HG02970 (cell line): ENCODE results near the gene ZFAND3.

Source experiments
- ATAC-seq: cut with Tn5 transposase; IDR thresholded peaks from one replicate; pipeline ENCODE4 v1.9.1; 2021; ENCODE audit warnings: mild to moderate bottlenecking, moderate library complexity, moderate number of reproducible peaks; ENCODE audit not compliant: unreplicated experiment, low FRiP score

The ZFAND3 gene

GRCh38 chr6:38143191-38144150, 323.9 kb downstream of the ZFAND3 start:
- ATAC-seq = no peak

DNA sequence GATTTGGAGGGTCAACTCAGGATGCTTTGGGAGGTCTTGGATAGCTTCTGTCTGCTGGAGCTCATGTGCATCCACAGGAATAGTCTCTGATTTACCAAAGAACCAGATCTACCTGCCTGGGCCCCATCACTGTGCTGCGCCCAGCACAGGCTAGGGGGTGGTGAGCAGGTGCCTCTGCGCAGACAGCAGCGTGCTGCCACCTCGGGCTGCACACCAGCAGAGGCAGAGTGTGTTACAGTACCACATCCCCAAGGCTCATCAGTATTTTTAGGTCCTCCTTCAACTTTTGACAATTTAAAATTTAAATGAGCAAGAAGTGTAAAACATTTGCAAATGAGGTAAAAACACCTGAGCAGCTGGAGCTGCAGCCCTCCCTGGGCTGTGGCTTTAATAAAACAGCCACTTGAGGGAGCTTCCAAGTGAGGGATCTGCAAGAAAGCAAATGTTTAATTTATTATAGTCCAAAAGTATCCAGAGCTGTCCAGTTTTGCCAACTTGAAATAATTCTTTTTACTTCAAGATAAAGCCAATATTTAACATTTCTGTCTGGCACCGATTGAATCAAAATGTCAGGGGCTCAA, 324.9 kb downstream of the ZFAND3 start:
- ATAC-seq = no peak

- no peak for ATAC-seq
These were observed 326.6 kb downstream of the ZFAND3 start for GRCh38 chr6:38146021-38146733.

GRCh38 chr6:38146734-38147027, 327.2 kb downstream of the ZFAND3 start:
- no peak for ATAC-seq

- no peak for ATAC-seq
These were observed 329.1 kb downstream of the ZFAND3 start for GRCh38 chr6:38148606-38149005.

GRCh38 chr6:38149531-38149930, 330.0 kb downstream of the ZFAND3 start:
- no peak for ATAC-seq

DNA sequence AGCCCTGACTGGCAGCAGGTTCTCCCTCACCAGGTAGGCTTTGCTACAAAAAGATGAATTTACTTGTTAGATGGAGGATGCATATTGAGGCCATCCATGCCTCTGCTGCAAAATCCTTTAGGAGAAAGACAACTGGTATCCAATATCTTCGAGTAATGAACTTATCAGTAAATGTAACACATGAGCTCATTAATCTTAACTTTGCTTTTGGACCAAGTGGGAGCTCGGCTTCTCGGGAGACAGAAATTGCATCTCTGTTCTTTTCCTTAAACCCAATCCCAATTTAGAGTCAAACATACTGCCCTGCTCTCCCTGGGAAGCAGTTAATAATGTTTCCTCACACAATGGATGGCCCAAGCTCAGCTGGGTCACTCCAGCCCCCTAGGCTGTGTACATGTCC, 330.5 kb downstream of the ZFAND3 start:
- ATAC-seq = no peak

DNA sequence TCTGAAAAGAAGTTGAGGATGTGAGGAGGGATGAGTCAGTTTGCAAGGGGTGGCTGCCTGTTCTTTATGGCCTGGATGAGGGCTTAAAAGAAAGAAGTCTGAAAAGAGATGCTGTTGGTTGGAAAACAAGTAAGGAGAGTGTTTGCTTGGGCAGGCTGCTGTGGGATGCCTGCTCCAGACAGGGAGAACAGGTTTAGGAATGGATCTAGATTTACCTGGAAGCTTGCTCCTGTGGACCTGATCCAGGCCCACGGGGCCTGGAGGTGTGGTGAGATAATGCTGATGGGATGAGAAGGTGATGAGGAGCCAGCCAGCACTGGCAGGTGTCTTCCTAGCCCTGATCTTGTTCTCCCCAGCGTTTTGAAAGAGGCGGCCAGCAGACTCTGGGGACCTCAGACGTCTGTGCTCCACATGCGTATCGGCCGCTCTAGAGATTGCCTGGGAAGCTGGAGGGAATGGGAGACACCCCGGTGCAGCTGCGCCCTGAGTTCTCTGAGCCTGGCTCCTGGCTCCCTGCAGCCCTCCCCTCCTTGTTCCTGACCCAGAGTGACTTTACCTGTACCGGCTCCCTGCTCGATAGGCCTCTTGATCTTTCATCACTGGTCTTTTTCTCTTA, 331.3 kb downstream of the ZFAND3 start:
- no peak for ATAC-seq

GRCh38 chr6:38151580-38152500, 332.3 kb downstream of the ZFAND3 start:
- no peak for ATAC-seq

DNA sequence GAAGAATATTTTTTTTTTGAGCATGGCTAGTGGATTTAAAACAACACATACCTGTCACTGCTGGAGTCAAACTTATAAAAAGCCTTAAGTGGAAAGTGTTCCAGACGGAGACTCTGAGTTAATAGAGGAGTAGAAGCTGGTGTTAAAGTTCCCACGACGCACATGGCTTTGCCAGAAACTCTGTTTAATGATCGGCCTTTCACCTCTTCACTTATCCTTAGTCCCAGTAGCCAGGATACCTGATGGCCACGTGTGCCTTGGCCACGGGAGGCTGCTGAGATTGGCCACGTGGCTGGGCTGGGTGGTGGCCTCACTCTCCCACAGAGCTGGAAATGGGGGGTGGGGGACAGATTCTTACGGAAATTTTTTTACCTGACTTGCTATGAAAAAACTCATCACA, 333.1 kb downstream of the ZFAND3 start:
- ATAC-seq = no peak

- no peak for ATAC-seq
These were observed 333.7 kb downstream of the ZFAND3 start for GRCh38 chr6:38153076-38153797.

GRCh38 chr6:38153798-38154345, 334.3 kb downstream of the ZFAND3 start:
- no peak for ATAC-seq

DNA sequence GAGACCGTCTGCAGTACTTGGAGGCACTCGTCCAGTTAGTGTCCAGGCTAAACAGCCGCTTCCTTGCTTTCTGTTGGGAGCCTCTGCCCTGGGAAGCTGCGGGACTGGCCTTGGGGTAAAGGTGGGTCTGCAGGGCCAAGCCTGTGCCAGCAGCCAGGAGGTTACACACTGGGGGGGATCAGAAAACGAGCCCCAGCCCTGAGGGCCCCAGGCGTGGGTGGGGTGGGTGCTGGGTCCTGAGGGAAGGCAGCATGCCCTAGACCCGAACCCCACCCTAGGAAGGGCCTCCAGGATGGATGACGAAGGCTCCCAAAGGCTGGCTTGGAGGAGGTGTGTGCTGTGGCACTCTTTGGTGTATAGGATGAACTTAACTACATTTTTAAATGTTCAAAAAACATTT, 335.2 kb downstream of the ZFAND3 start:
- no peak for ATAC-seq

DNA sequence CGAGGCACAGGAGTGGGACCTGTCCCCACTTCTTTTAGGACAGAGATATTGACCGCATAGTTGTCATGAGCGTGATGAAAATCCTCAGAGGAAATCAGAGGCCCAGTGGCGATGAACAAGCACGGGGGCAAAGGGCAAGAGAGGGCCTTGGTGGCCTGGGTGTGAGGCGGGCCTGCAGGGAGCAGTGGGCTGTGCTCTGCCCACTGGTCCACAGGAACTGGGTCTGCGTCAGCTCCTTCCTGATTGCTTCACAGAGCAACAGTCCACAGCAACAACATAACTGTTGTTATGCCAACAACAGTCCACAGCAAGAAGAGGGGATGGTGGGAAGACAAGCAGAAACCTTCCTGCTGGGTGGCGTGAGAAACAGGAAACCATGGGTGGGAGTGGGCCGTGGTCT, 335.6 kb downstream of the ZFAND3 start:
- no peak for ATAC-seq

- ATAC-seq = no peak
These were observed 336.2 kb downstream of the ZFAND3 start for GRCh38 chr6:38155621-38156204.

- no peak for ATAC-seq
These were observed 337.5 kb downstream of the ZFAND3 start for GRCh38 chr6:38156818-38157565.

GRCh38 chr6:38157905-38158304, 338.4 kb downstream of the ZFAND3 start:
- no peak for ATAC-seq

GRCh38 chr6:38158762-38159350, 339.3 kb downstream of the ZFAND3 start:
- no peak for ATAC-seq
